K562 (cell line): Measurements from ENCODE around the gene SELENOK. TPM values are rescaled to one million over a fixed set of nuclear protein-coding genes. Genes with fewer than 3 reads are reported as not detected.

Source experiments
- ATAC-seq: fragments of 200-7000 bp; cut with Tn5 transposase; 3 replicates; pipeline ENCODE4 v1.9.1; 2020; ENCODE audit warnings: moderate library complexity
- BruUV-seq: library from RNA; stranded (reverse); fragments of 400-500 nt; replicated peaks from 2 replicates; lab custom pipeline; 2021; lab: Mats Ljungman, UMichigan
- CTCF ChIA-PET: fragments of 300-600 bp; formaldehyde crosslinking; extraction: SDS; loops from one replicate; lab custom pipeline; 2021; ENCODE audit warnings: low intra/inter-chr PET ratio; lab: Yijun Ruan, JAX
- POLR2A ChIA-PET: fragments of 300-600, 350-650 bp; sonication (Branson Sonifier 250); formaldehyde crosslinking; extraction: SDS; loops from one replicate; lab custom pipeline; 2021; ENCODE audit warnings: antibody characterized with exemption, inconsistent platforms; lab: Yijun Ruan, JAX
- DNase-seq, 4 experiments: peaks; one replicate each; pipeline versions ENCODE4 v3.0.0 to v3.0.0-alpha.2; 2011 to 2018; ENCODE audit warnings: low spot score in 3 of 4, mixed read lengths in 3 of 4; ENCODE audit errors: extremely low read depth in 1 of 4
- FAIRE-seq: peaks from 2 replicates; lab custom pipeline; 2011; peaks lifted over from hg19 to GRCh38; lab: Jason Lieb, UNC
- H2AFZ ChIP-seq: 2 replicates; pipeline ENCODE4 v1.6.0; 2011; ENCODE audit warnings: low read depth, low read length, control low read depth, inconsistent platforms
- H3K27ac ChIP-seq: fragments of 200-600 bp; 3 replicates; pipeline ENCODE4 v1.8.0; 2011; ENCODE audit warnings: low read depth, mild to moderate bottlenecking, control low read depth, inconsistent platforms, low read length, moderate library complexity, mixed read lengths; ENCODE audit errors: extremely low read depth
- H3K27me3 ChIP-seq, 2 experiments: fragments of 300-600 bp in 1 of 2; 2 replicates in 1 of 2; 3 replicates in 1 of 2; pipeline versions ENCODE4 v1.6.0 to v1.8.0; 2011; ENCODE audit warnings: inconsistent platforms in 2 of 2, low read length in 2 of 2, mild to moderate bottlenecking in 1 of 2, mixed read lengths in 1 of 2, moderate library complexity in 1 of 2; ENCODE audit not compliant: control insufficient read depth in 2 of 2, insufficient read depth in 2 of 2
- H3K36me3 ChIP-seq: fragments of 300-600 bp; 3 replicates; pipeline ENCODE4 v1.8.0; 2011; ENCODE audit warnings: mild to moderate bottlenecking, low read length, inconsistent platforms; ENCODE audit not compliant: control insufficient read depth, insufficient read depth
- H3K4me1 ChIP-seq, 2 experiments: fragments of 200-600 bp in 1 of 2; replicated peaks in 1 of 2; 2 replicates in 1 of 2; 3 replicates in 1 of 2; pipeline versions ENCODE4 v1.5.1 to v1.8.0; 2011; ENCODE audit warnings: inconsistent platforms in 2 of 2, low read length in 2 of 2, mild to moderate bottlenecking in 1 of 2, mixed read lengths in 1 of 2, moderate library complexity in 1 of 2; ENCODE audit not compliant: control insufficient read depth in 2 of 2, insufficient read depth in 2 of 2
- H3K4me2 ChIP-seq: 2 replicates; pipeline ENCODE4 v1.6.1; 2011; ENCODE audit warnings: low read length, control low read depth, inconsistent platforms, mixed read lengths; ENCODE audit not compliant: insufficient read depth
- H3K4me3 ChIP-seq: fragments of 200-600 bp; sonication (generic), shearing (Covaris generic); 2 replicates; pipeline ENCODE4 v1.5.1; 2016; ENCODE audit warnings: control low read depth, inconsistent platforms
- H3K79me2 ChIP-seq: fragments of 200-600 bp; 3 replicates; pipeline ENCODE4 v1.8.0; 2011; ENCODE audit warnings: low read length, inconsistent platforms; ENCODE audit not compliant: control insufficient read depth, insufficient read depth
- H3K9ac ChIP-seq, 2 experiments: 2 replicates each; pipeline versions ENCODE4 v1.6.0 to v1.6.1; 2011; ENCODE audit warnings: low read depth in 2 of 2, low read length in 2 of 2, control low read depth in 1 of 2, inconsistent platforms in 1 of 2, mild to moderate bottlenecking in 1 of 2, mixed read lengths in 1 of 2; ENCODE audit not compliant: insufficient read depth in 1 of 2
- H3K9me1 ChIP-seq: one replicate; pipeline ENCODE4 v1.6.0; 2011; ENCODE audit warnings: inconsistent platforms, mild to moderate bottlenecking, low read length, moderate library complexity; ENCODE audit not compliant: control insufficient read depth, insufficient read depth
- H3K9me3 ChIP-seq: replicated peaks from 2 replicates; pipeline ENCODE4 v1.5.1; 2011; ENCODE audit warnings: low read depth, low read length, inconsistent platforms; ENCODE audit not compliant: control insufficient read depth, insufficient read depth
- H4K20me1 ChIP-seq: replicated peaks from 2 replicates; pipeline ENCODE4 v1.6.1; 2011; ENCODE audit warnings: low read length, inconsistent platforms, mixed read lengths; ENCODE audit not compliant: control insufficient read depth, insufficient read depth
- CREB1 ChIP-seq, 2 experiments: sonication (generic) in 1 of 2; formaldehyde crosslinking in 1 of 2; IDR thresholded peaks; 2 replicates each; pipeline versions ENCODE4 v1.6.1 to v1.8.0; 2012 to 2022; ENCODE audit warnings: inconsistent platforms in 1 of 2, mild to moderate bottlenecking in 1 of 2, missing genetic modification reagents in 1 of 2, moderate library complexity in 1 of 2
- CREB3 ChIP-seq: fragments of 450-650 bp; conservative IDR thresholded peaks from 2 replicates; pipeline ENCODE4 v1.6.1; 2016; ENCODE audit warnings: missing genetic modification characterization, low read depth, mild to moderate bottlenecking, missing compliant biosample characterization, moderate library complexity
- CXXC5 ChIP-seq: fragments of 250-450 bp; sonication (Bioruptor Pico); IDR thresholded peaks from 2 replicates; pipeline ENCODE4 v1.8.0; 2022; ENCODE audit warnings: inconsistent platforms, mild to moderate bottlenecking, moderate library complexity
- ELF1 ChIP-seq: fragments of 200-800 bp; sonication (Bioruptor generic); IDR thresholded peaks from 2 replicates; pipeline ENCODE4 v1.6.1; 2016; ENCODE audit warnings: missing genetic modification characterization, missing compliant biosample characterization
- ESRRA ChIP-seq: fragments of 450-650 bp; IDR thresholded peaks from 2 replicates; pipeline ENCODE4 v1.6.1; 2014; ENCODE audit warnings: low read depth, mild to moderate bottlenecking, moderate library complexity, borderline replicate concordance
- ETS2 ChIP-seq: IDR thresholded peaks from 2 replicates; pipeline ENCODE4 v1.6.1; 2016; ENCODE audit warnings: borderline replicate concordance, missing genetic modification characterization, mild to moderate bottlenecking, moderate library complexity, missing compliant biosample characterization; ENCODE audit not compliant: poor library complexity, severe bottlenecking
- GABPB1 ChIP-seq: sonication (generic); formaldehyde crosslinking; IDR thresholded peaks from 2 replicates; pipeline ENCODE4 v1.8.0; 2022; ENCODE audit warnings: mild to moderate bottlenecking, missing genetic modification reagents
- KDM4B ChIP-seq, 2 experiments: fragments of 450-650 bp in 1 of 2; sonication (generic) in 1 of 2; IDR thresholded peaks; 2 replicates each; pipeline ENCODE4 v1.6.1; 2016 to 2017; ENCODE audit warnings: borderline replicate concordance in 2 of 2, antibody characterized with exemption in 1 of 2, low read depth in 1 of 2, mild to moderate bottlenecking in 1 of 2
- MLLT1 ChIP-seq, 2 experiments: fragments of 450-650 bp; IDR thresholded peaks; 2 replicates each; pipeline ENCODE4 v1.6.1; 2016
- NFIC ChIP-seq: fragments of 450-650 bp; IDR thresholded peaks from 2 replicates; pipeline ENCODE4 v1.6.1; 2017; ENCODE audit warnings: mild to moderate bottlenecking, inconsistent platforms
- PHF8 ChIP-seq: fragments of 200-600 bp; sonication (generic); IDR thresholded peaks from 2 replicates; pipeline ENCODE4 v1.6.1; 2012; ENCODE audit warnings: mixed run types, mild to moderate bottlenecking, inconsistent platforms, low read length, moderate library complexity, borderline replicate concordance
- POLR2H ChIP-seq: IDR thresholded peaks from 2 replicates; pipeline ENCODE4 v1.6.1; 2016; ENCODE audit warnings: missing genetic modification characterization, low read depth, mild to moderate bottlenecking, control low read depth, missing compliant biosample characterization, moderate library complexity
- PPARD ChIP-seq: fragments of 250-450 bp; sonication (Bioruptor Pico); IDR thresholded peaks from 2 replicates; pipeline ENCODE4 v1.8.0; 2022; ENCODE audit warnings: inconsistent platforms, mild to moderate bottlenecking, moderate library complexity
- RBFOX2 ChIP-seq: fragments of 200-400 bp; formaldehyde crosslinking; IDR thresholded peaks from 2 replicates; pipeline ENCODE4 v1.6.1; 2017; ENCODE audit warnings: low read depth, mild to moderate bottlenecking, low read length, moderate library complexity
- TAF1 ChIP-seq: IDR thresholded peaks from 2 replicates; pipeline ENCODE4 v1.6.1; 2011; ENCODE audit warnings: mild to moderate bottlenecking, low read length, moderate library complexity; ENCODE audit not compliant: insufficient read depth, control insufficient read depth, severe bottlenecking; ENCODE audit errors: extremely low read depth
- ZNF212 ChIP-seq: fragments of 450-650 bp; formaldehyde crosslinking; IDR thresholded peaks from 2 replicates; pipeline ENCODE4 v1.4.0; 2020; ENCODE audit warnings: mild to moderate bottlenecking
- ZNF695 ChIP-seq: fragments of 450-650 bp; formaldehyde crosslinking; IDR thresholded peaks from 2 replicates; pipeline ENCODE4 v1.4.0; 2020; ENCODE audit warnings: mild to moderate bottlenecking, moderate library complexity
- ZNF717 ChIP-seq: fragments of 250-450 bp; sonication (Bioruptor Pico); IDR thresholded peaks from 2 replicates; pipeline ENCODE4 v1.5.0; 2021
- WGBS: fragments of 100-300 bp; shearing (Covaris generic); methylation state at CpG from one replicate; pipeline ENCODE4 v1.1.6; 2016; ENCODE audit warnings: low coverage, mixed read lengths; ENCODE audit not compliant: insufficient coverage; ENCODE audit errors: missing lambda C conversion rate; 5-methylcytosine and 5-hydroxymethylcytosine counted together
- in situ Hi-C: fragments of 300-500 bp; cut with MboI; formaldehyde crosslinking; loops from 4 replicates; pipeline ENCODE4 v1.15.0; 2018; ENCODE audit warnings: inconsistent platforms, mixed read lengths
- intact Hi-C: fragments of 100-400 bp; cut with micrococcal nuclease; formaldehyde crosslinking; loops from 2 replicates; pipeline ENCODE4 v1.14.2; 2022
- polyA plus RNA-seq, 8 experiments: library from polyadenylated mRNA; depleted of rRNA in 4 of 8; stranded (reverse) in 5 of 8; unstranded in 3 of 8; fragments of >200 nt; fragmentation: Nextera tagmentation in 2 of 8; fragmentation: Illumina TruSeq in 1 of 8; extraction: Ambion mirVana in 2 of 8; extraction: Trizol in 1 of 8; gene quantifications; 2 replicates each; pipeline versions ENCODE4 v1.2.1 to v1.2.3, GENCODE V29; 2011 to 2014; ENCODE audit warnings: inconsistent platforms in 1 of 8, missing spikeins in 1 of 8
- total RNA-seq, 7 experiments: library from RNA; depleted of rRNA in 6 of 7; stranded (reverse); fragments of >200 nt in 6 of 7; fragmentation: Illumina TruSeq in 2 of 7; extraction: Trizol in 2 of 7; gene quantifications; 2 replicates each; pipeline versions ENCODE4 v1.2.1 to v1.2.3, GENCODE V29; 2011 to 2021; ENCODE audit warnings: low replicate concordance in 1 of 7

The SELENOK gene
- total and polyA plus RNA-seq, 9 of the 15 experiments (the other 6 are each of a cell fraction or from before 2014, with no cell fraction given), result 18.3 to 164 (median 34.8) TPM

GRCh38 chr3:53881691-53882593 is 9.7 kb downstream of the SELENOK start, which contains the start of gene ACTR8:
ACTR8 (minus strand) TSS chr3:53882152; CDS start chr3:53882101, 51 bp downstream.
- no peaks in the 10 kb centered on the region for H4K20me1 ChIP-seq
- H3K4me3 ChIP-seq, result peak within 1 kb of the TSS; percentile 85
- H3K36me3 ChIP-seq, result peaks cover 53% of the 10 kb centered on the region
- H3K27me3 ChIP-seq, result no peaks in the 10 kb centered on the region
- peak within 1 kb of the TSS; percentile 78 to 92 for H3K9ac ChIP-seq
- peaks cover 5 to 8% of the 10 kb centered on the region in 2 experiments; a peak in 4 of 5 replicates for H3K4me1 ChIP-seq
- H2AFZ ChIP-seq, result peak within 1 kb of the TSS; percentile 95
- peaks cover 14% of the 10 kb centered on the region for H3K79me2 ChIP-seq
- BruUV-seq, result TSS peak; percentile 71
- CTCF ChIA-PET, result interaction anchor here (0.6 kb wide), 1 partner anchor 522 kb away, joined by 3 read pairs; no protein-coding TSS in a partner anchor
- in situ Hi-C loops, result no loop called here
- peak; percentile 83 to 86 (median 86) for DNase-seq
- no peaks in the 10 kb centered on the region for H3K9me3 ChIP-seq
- peak within 1 kb of the TSS; percentile 94 for H3K4me2 ChIP-seq
- peak; percentile 97 for ATAC-seq
- peak within 1 kb of the TSS; percentile 85 for H3K27ac ChIP-seq
- POLR2A ChIA-PET, result no interaction called here
- intact Hi-C loops, result no loop called here
- H3K9me1 ChIP-seq, result no peaks in the 10 kb centered on the region
- 5% methylated on average over 24 of the region's 65 CpGs for WGBS
- FAIRE-seq, result no peak
- TF ChIP-seq ESRRA, result peak; percentile 51; the same call in 1 of the 2 replicates
- TF ChIP-seq PPARD (CRISPR knock-in tag), result no peak
- TF ChIP-seq ZNF695, result no peak
- TF ChIP-seq CXXC5 (CRISPR knock-in tag), result peak; percentile 57
- TF ChIP-seq KDM4B (IDR thresholded peaks at IDR 0.05; ENCODE audit: borderline replicate concordance in 2 of 2, low read depth in 1 of 2), result peak in 1 of 2 experiments; percentile 76; a peak in 1 of 4 replicates
- no peak for TF ChIP-seq ZNF717 (CRISPR knock-in tag)
- TF ChIP-seq MLLT1 (IDR thresholded peaks at IDR 0.05), result 0 out of 4 replicates have a peak, but pooled peaks of 1 of the 2 experiments have one; percentile 24
- TF ChIP-seq GABPB1 (CRISPR knock-in tag), result 0 out of 2 replicates have a peak, but pooled peaks have one; percentile 36
- TF ChIP-seq ELF1 (tag), result peak; percentile 67
- TF ChIP-seq CREB1 (IDR thresholded peaks at IDR 0.05), result no peak; the same call in 1 of the 2 replicates
- peak; percentile 2; the same call in 1 of the 2 replicates for TF ChIP-seq CREB1 (CRISPR knock-in tag; IDR thresholded peaks at IDR 0.05)
- no peak for TF ChIP-seq ZNF212 (CRISPR knock-in tag)
- peak; percentile 44; the same call in 1 of the 2 replicates for TF ChIP-seq NFIC
- TF ChIP-seq RBFOX2, result peak; percentile 90
- peak; percentile 95 for TF ChIP-seq TAF1
- no peak for TF ChIP-seq ETS2 (tag)
- TF ChIP-seq PHF8, result peak; percentile 87; the same call in 1 of the 2 replicates
- TF ChIP-seq POLR2H (tag), result 0 out of 2 replicates have a peak, but pooled peaks have one; percentile 19
- TF ChIP-seq CREB3 (tag), result no peak
